ENCODE results near the gene XYLT1.

The XYLT1 gene

GRCh38 chr16:17131351-17131750, 339.4 kb downstream of the XYLT1 start:
- Histone ChIP-seq H3K36me3 (ENCODE audit: insufficient read depth, low read length) (peaks cover 3% of the 10 kb centered on the region; the same call in 1 of the 2 replicates), H3K4me1 (ENCODE audit: insufficient read depth, low read length) (peaks cover 7% of the 10 kb centered on the region; the same call in 1 of the 2 replicates), H3K9me3 (ENCODE audit: control insufficient read depth, insufficient read depth, low read length) (0 out of 2 replicates have a peak, but pooled peaks cover 3% of the 10 kb centered on the region), H3K9ac (ENCODE audit: low read depth, low read length) (no peak overlapping the region)

GRCh38 chr16:17130733-17131132, 340.0 kb downstream of the XYLT1 start:
- H3K4me1 ChIP-seq (ENCODE audit: insufficient read depth, low read length) = peaks cover 7% of the 10 kb centered on the region; the same call in 1 of the 2 replicates
- peaks cover 3% of the 10 kb centered on the region; the same call in 1 of the 2 replicates for H3K36me3 ChIP-seq (ENCODE audit: insufficient read depth, low read length)
- H3K9ac ChIP-seq (ENCODE audit: low read depth, low read length) = no peak overlapping the region
- H3K9me3 ChIP-seq (ENCODE audit: control insufficient read depth, insufficient read depth, low read length) = 0 out of 2 replicates have a peak, but pooled peaks cover 3% of the 10 kb centered on the region

- Histone ChIP-seq H3K9ac (ENCODE audit: low read depth, low read length) (no peak overlapping the region), H3K9me3 (ENCODE audit: control insufficient read depth, insufficient read depth, low read length) (0 out of 2 replicates have a peak, but pooled peaks cover 3% of the 10 kb centered on the region), H3K36me3 (ENCODE audit: insufficient read depth, low read length) (peaks cover 3% of the 10 kb centered on the region; the same call in 1 of the 2 replicates), H3K4me1 (ENCODE audit: insufficient read depth, low read length) (peaks cover 7% of the 10 kb centered on the region; the same call in 1 of the 2 replicates)
Measured at GRCh38 chr16:17129971-17130370, 340.8 kb downstream of the XYLT1 start.

- Histone ChIP-seq H3K36me3 (ENCODE audit: insufficient read depth, low read length) (peaks cover 3% of the 10 kb centered on the region; the same call in 1 of the 2 replicates), H3K9ac (ENCODE audit: low read depth, low read length) (no peak overlapping the region), H3K4me1 (ENCODE audit: insufficient read depth, low read length) (peaks cover 7% of the 10 kb centered on the region; the same call in 1 of the 2 replicates), H3K9me3 (ENCODE audit: control insufficient read depth, insufficient read depth, low read length) (0 out of 2 replicates have a peak, but pooled peaks cover 3% of the 10 kb centered on the region)
Measured at GRCh38 chr16:17128791-17129190, 342.0 kb downstream of the XYLT1 start.

GRCh38 chr16:17126156-17126555, 344.6 kb downstream of the XYLT1 start:
- Histone ChIP-seq H3K9ac (ENCODE audit: low read depth, low read length) (no peak overlapping the region), H3K36me3 (ENCODE audit: insufficient read depth, low read length) (0 out of 2 replicates have a peak, but pooled peaks cover 3% of the 10 kb centered on the region), H3K9me3 (ENCODE audit: control insufficient read depth, insufficient read depth, low read length) (0 out of 2 replicates have a peak, but pooled peaks cover 3% of the 10 kb centered on the region), H3K4me1 (ENCODE audit: insufficient read depth, low read length) (no peaks in the 10 kb centered on the region)

- no peaks in the 10 kb centered on the region for H3K4me1 ChIP-seq (ENCODE audit: insufficient read depth, low read length)
- no peak overlapping the region for H3K9ac ChIP-seq (ENCODE audit: low read depth, low read length)
- 0 out of 2 replicates have a peak, but pooled peaks cover 3% of the 10 kb centered on the region for H3K9me3 ChIP-seq (ENCODE audit: control insufficient read depth, insufficient read depth, low read length)
- 0 out of 2 replicates have a peak, but pooled peaks cover 3% of the 10 kb centered on the region for H3K36me3 ChIP-seq (ENCODE audit: insufficient read depth, low read length)
Measured at GRCh38 chr16:17125671-17126070, 345.1 kb downstream of the XYLT1 start.

- Histone ChIP-seq H3K9me3 (ENCODE audit: control insufficient read depth, insufficient read depth, low read length) (no peaks in the 10 kb centered on the region), H3K4me1 (ENCODE audit: insufficient read depth, low read length) (no peaks in the 10 kb centered on the region), H3K9ac (ENCODE audit: low read depth, low read length) (no peak overlapping the region), H3K36me3 (ENCODE audit: insufficient read depth, low read length) (no peaks in the 10 kb centered on the region)
Measured at GRCh38 chr16:17117906-17118577, 352.7 kb downstream of the XYLT1 start.

GRCh38 chr16:17116595-17117322, 354.0 kb downstream of the XYLT1 start:
- Histone ChIP-seq H3K36me3 (ENCODE audit: insufficient read depth, low read length) (no peaks in the 10 kb centered on the region), H3K4me1 (ENCODE audit: insufficient read depth, low read length) (no peaks in the 10 kb centered on the region), H3K9ac (ENCODE audit: low read depth, low read length) (no peak overlapping the region), H3K9me3 (ENCODE audit: control insufficient read depth, insufficient read depth, low read length) (no peaks in the 10 kb centered on the region)

- Histone ChIP-seq H3K9me3 (ENCODE audit: control insufficient read depth, insufficient read depth, low read length) (no peaks in the 10 kb centered on the region), H3K9ac (ENCODE audit: low read depth, low read length) (no peak overlapping the region), H3K36me3 (ENCODE audit: insufficient read depth, low read length) (no peaks in the 10 kb centered on the region), H3K4me1 (ENCODE audit: insufficient read depth, low read length) (peaks cover 25% of the 10 kb centered on the region)
Measured at GRCh38 chr16:17109413-17109812, 361.3 kb downstream of the XYLT1 start.

GRCh38 chr16:17108596-17108995, 362.2 kb downstream of the XYLT1 start:
- no peak overlapping the region for H3K9ac ChIP-seq (ENCODE audit: low read depth, low read length)
- no peaks in the 10 kb centered on the region for H3K9me3 ChIP-seq (ENCODE audit: control insufficient read depth, insufficient read depth, low read length)
- H3K36me3 ChIP-seq (ENCODE audit: insufficient read depth, low read length) = no peaks in the 10 kb centered on the region
- peaks cover 25% of the 10 kb centered on the region for H3K4me1 ChIP-seq (ENCODE audit: insufficient read depth, low read length)

- H3K9ac ChIP-seq (ENCODE audit: low read depth, low read length) = no peak overlapping the region
- H3K9me3 ChIP-seq (ENCODE audit: control insufficient read depth, insufficient read depth, low read length) = no peaks in the 10 kb centered on the region
- peaks cover 25% of the 10 kb centered on the region for H3K4me1 ChIP-seq (ENCODE audit: insufficient read depth, low read length)
- H3K36me3 ChIP-seq (ENCODE audit: insufficient read depth, low read length) = no peaks in the 10 kb centered on the region
Measured at GRCh38 chr16:17107450-17107849, 363.3 kb downstream of the XYLT1 start.

GRCh38 chr16:17106243-17106791, 364.4 kb downstream of the XYLT1 start:
- Histone ChIP-seq H3K36me3 (ENCODE audit: insufficient read depth, low read length) (no peaks in the 10 kb centered on the region), H3K9ac (ENCODE audit: low read depth, low read length) (no peak overlapping the region), H3K4me1 (ENCODE audit: insufficient read depth, low read length) (peaks cover 25% of the 10 kb centered on the region), H3K9me3 (ENCODE audit: control insufficient read depth, insufficient read depth, low read length) (no peaks in the 10 kb centered on the region)

GRCh38 chr16:17105239-17105797, 365.4 kb downstream of the XYLT1 start:
- H3K4me1 ChIP-seq (ENCODE audit: insufficient read depth, low read length) = peaks cover 25% of the 10 kb centered on the region
- no peak overlapping the region for H3K9ac ChIP-seq (ENCODE audit: low read depth, low read length)
- no peaks in the 10 kb centered on the region for H3K36me3 ChIP-seq (ENCODE audit: insufficient read depth, low read length)
- H3K9me3 ChIP-seq (ENCODE audit: control insufficient read depth, insufficient read depth, low read length) = no peaks in the 10 kb centered on the region

- H3K9ac ChIP-seq (ENCODE audit: low read depth, low read length) = no peak overlapping the region
- no peaks in the 10 kb centered on the region for H3K36me3 ChIP-seq (ENCODE audit: insufficient read depth, low read length)
- no peaks in the 10 kb centered on the region for H3K9me3 ChIP-seq (ENCODE audit: control insufficient read depth, insufficient read depth, low read length)
- peaks cover 25% of the 10 kb centered on the region for H3K4me1 ChIP-seq (ENCODE audit: insufficient read depth, low read length)
Measured at GRCh38 chr16:17104654-17105053, 366.1 kb downstream of the XYLT1 start.
